SH-SY5Y (cell line): Measurements from ENCODE around the gene SLC7A14.

Experiments used
- GATA2 ChIP-seq: IDR thresholded peaks from 2 replicates; pipeline ENCODE4 v1.6.1; 2011; ENCODE audit warnings: mild to moderate bottlenecking, low read depth, low read length
- GATA3 ChIP-seq: IDR thresholded peaks from 2 replicates; pipeline ENCODE4 v1.6.1; 2011; ENCODE audit warnings: low read depth, mild to moderate bottlenecking, low read length, moderate library complexity

DNA sequence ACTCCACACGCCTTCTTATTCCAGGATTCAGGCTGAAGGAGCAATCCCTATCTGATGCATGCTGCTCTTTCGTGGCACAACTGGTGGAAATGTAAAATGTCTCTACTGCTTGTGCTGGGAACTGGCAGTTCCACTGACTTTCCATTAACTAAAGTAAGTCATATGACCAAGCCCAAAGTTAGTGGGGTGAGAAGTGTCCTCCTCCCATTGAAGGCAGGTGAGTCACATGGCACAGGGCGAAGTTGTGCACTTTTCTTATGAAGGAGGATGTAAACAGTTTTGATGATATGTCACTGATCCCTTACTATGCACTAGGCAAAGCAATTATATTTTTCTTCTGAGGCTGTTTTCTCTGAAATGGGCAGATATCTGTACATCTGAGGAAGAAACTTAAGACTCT, 51.6 kb downstream of the SLC7A14 start:
- no peak for TF ChIP-seq GATA3
- TF ChIP-seq GATA2: no peak
